GM19452 (cell line): ENCODE results near the gene PKD1L1.
A peak's percentile ranks its signal among the peaks of the same experiment; 100 is the strongest.
"Not testable (repeated sequence)": the region's sequence is repeated elsewhere in the genome, so short reads cannot be mapped to it uniquely, and the experiment has no call there.

ENCODE experiments used
- ATAC-seq: cut with Tn5 transposase; IDR thresholded peaks from one replicate; pipeline ENCODE4 v1.9.1; 2021; ENCODE audit not compliant: unreplicated experiment

Gene PKD1L1

DNA sequence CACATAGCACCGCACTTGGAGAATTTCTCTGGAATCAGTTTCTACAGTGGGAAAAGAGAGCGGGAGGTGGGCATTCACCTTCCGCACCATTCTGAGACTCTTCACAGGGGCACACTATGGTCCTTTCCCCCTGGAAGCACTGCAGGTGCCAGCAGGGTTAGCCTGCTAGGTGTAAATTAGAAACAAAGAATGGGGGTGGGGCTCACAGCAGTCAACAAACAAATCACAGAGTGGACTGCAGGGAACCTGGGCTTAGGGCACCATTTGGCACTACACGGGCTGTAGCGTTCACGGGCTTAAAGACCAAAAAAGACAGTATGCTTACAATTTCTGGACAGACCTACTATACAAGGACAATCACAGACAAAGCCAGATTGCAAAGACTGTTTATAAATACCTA is 8.0 kb upstream of the PKD1L1 start:
- no peak for ATAC-seq

DNA sequence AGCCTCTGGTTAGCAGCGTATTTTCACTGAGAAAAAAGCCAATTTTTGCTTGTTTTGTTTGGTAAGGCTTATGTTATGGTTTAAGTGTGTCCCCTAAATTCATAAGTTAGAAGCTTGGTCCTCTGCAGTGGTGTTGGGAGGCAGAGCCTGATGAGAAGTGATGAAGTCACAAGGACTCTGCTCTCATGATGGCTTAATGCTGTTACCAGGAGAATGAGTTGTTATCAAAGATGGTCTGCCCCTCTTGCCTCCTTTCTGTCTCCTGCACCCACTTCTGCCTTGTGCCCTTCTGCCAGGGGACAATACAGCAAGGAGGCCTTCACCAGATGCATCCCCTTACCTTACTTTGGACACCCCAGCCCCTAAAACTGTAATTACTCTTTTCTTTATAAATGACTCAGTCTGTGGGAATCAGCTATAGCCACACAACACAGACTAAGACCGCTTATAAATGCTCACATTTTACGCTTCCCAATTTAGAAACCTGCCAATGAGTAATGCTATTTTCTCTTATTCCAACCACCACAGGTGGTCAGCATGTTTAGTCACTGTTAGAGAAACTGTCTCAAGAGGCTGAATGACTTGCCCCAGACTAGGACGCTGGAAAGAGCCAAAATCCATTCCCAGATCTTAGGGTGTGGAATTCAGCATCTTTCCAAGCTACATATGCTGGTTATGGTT is 6.1 kb upstream of the PKD1L1 start:
- peak; percentile 40 for ATAC-seq

DNA sequence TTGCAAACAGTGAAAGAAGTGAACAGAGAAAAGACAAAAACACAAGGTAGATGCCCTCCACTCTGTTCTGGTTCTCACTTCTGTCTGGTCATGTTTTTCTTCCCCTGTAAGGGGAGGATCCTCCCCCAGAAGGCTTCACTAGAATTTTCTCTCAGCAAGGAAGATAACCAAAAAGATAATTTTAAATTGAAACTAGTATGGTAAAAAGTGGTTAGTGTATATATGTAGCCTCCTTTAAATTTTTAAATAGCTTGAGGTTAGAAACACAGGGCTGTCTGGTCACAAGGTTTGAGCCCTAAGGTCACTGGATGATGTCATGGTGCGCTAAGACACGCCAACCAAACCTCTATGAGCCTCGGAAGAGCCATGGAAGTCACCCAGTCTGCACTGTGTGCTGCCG is 5.6 kb upstream of the PKD1L1 start:
- peak; percentile 45 for ATAC-seq

DNA sequence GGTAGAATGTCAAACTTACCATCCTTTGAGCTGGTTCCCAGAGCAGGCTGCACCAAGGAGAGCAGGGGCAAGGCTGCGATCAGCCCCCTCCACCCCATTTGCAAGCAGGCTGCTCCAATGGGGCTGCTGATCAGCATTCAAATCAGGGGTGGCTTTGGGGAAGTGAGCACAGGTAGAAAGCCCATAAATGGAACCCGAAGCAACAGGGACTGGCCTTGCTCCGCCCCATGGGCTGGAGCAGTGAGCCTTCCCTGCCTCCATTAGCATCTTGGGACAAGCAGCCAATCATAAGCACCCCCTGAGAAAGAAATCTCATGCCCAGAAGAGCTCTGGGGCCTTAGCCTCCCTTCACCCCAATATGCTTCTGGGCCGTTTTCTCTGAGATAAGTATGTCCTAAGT is 4.0 kb upstream of the PKD1L1 start:
- no peak for ATAC-seq

DNA sequence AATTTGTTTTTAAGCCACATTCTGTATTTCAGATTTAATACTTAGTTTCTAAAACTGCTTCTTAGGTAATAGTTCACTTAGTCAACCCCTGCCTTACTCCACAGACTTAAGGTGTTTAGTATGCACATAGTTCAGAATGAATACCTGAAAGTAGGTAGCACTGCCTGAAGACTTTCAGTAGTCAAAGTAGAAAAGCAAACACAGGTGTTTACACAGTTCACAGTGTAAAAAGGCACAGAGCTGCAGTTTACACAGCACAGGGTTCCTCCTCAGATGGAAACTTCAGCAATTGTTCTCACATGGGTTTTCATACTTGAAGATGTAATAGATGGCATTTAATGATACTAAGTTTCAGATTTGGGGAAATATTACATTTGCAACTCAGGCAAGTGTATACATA is 3.1 kb upstream of the PKD1L1 start:
- ATAC-seq = no peak

DNA sequence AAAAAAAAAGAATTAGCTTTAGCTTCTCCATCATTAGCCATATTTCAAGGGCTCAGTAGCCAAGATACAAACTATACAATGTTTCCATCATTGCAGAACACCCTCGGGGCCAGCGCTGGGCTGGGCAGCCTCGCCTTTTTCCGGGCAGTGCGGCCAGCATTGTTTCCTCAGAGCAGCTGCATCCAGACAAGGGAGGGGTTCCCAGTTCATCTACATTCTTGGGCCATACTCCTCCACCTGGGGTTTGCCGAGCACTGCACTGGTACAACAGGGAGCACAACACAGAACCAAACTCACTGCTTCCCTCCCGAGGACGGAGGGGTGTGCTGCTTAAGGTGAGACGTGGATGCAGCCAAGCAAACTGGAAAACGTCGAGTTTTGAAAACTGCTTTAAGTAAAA is 2.4 kb upstream of the PKD1L1 start:
- ATAC-seq = no peak

DNA sequence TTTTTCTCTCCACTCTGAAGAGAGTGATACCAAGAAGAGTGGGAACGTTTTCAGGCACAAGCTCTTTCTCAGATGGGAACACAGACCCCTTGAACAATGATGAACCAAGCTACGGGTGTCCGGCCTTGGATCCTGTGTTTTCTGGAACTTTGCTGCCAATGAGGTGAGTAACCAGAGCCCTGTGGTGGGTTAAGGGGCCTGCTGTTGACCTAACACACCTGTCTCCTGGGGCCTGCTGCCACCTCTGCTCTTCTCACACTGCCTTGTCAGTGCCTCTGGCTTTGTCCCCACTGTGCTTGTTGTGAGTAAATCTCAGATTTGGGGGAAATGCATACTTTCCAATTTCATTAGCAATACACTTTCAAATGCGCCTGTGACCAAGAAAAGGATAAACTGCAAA is 1.4 kb upstream of the PKD1L1 start:
- ATAC-seq = no peak

DNA sequence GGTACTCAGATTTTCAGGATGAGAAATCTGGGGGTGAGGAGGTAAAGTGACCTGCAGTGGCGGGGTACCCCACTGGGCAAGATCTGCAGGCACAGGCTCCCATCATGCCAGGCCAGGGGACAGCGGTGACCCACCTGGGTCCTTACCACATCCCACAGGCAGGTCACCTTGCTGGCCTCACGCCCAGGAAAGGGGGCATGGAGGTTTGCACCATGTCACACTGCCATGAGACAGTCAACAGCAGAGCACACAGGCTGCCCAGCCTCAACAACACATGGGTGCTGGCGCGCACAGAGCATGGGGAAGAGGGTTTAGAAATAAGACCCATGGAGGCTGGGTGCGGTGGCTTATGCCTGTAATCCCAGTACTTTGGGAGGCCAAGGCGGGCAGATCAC is 914 bp downstream of the PKD1L1 start:
- no peak for ATAC-seq

DNA sequence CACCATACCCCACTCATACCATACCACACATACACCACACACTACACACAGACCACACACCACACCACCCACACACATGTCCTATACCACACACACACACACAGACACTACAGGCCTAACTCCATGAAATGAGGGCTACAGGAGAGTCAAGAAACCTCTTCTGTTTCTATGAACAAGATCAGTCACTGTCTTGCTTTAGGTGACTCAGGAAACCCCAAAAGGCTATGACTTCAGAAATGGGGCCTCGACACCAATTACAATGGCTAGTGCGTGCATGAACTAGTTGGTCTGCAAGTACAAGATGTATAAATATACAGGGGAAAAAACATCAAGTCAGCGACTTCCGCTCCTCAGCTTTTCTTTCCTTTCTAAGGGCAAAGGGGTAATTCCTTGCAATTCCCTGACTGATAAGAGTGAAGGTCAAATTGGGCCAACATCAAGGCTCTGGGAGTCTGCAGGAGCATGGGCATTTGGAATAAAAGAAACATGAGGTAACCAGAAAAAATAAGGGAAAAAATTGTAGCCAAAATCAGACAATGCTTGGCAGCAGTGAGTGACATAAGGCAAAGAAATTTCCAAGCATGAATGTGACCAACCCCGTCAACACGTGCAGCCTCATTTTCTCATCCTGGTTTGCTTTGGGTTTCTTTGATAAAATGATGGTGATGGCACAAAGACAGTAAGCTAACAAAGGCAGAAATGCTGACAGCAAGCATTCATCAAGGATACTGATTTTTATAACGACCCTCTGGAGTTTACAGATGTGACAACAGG is 1.5 kb downstream of the PKD1L1 start:
- no peak for ATAC-seq

DNA sequence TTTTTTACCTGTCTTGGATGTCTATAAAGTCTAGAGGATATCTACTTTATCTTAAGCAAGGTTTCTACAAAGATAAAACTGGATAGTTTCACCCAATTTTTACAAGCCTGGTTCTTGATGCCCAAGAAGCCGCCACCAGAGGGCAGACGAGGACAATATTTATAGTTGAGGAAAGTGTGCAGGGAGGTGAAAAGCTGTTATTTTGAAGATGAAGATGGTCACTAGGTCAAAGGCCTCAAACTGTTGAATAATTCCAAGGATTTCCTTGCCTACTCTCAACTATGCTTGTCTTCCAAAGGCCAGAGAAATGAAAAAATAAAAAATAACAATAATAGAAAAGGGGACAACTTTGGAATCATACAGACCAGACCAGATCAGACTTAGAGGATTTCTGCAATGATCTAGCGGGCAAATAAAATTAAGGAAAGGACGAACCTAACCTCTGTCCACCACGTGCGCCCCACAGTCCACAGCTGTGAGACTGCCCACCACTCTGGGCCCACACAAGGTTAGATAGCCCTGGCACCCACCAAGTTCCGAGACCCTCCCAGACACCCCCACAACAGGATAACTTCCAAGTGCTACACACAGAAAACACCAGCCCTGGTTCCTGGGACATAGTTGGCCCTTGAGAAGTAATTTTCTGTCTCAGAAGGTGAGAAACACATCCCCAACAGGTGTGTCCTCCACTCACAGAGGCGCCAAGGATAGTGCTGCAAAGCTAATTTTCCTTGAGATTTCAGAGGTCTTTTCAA is 2.8 kb downstream of the PKD1L1 start:
- ATAC-seq = peak; percentile 60

DNA sequence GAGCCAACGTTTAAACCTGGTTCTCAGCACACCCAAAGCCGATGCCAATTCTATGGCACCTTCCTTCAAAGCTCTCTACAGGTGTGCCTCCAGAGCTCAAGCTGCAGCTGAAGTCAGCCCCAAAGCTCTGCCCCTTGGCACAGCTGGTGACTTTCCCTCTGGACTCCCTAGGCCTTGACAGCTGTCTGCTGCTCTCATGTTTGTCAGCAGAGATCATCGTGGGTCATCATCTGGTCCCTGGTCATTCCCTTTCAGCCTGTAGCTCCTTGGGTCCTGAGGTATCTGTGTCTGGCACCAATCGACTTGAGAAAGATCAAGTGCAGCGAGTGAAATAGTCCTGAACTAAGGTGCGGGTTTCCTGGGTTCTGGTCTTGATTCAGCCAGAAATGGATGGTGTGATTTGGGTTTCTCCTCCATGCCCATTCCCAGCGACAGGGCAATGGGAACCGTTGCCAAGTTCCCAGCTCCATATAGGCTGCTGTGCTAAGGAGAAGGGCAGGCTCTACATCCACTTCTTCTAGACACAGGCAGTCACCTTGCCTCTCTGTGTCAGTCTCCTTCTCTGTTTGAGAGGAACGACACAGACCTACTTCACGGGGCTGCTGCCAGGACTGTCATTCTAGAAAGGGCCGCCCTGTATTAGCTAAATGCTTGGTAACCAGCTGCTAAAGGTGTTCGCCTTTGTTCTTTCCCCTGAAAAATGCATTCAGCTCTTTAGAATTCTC is 3.6 kb downstream of the PKD1L1 start:
- peak; percentile 19 for ATAC-seq

DNA sequence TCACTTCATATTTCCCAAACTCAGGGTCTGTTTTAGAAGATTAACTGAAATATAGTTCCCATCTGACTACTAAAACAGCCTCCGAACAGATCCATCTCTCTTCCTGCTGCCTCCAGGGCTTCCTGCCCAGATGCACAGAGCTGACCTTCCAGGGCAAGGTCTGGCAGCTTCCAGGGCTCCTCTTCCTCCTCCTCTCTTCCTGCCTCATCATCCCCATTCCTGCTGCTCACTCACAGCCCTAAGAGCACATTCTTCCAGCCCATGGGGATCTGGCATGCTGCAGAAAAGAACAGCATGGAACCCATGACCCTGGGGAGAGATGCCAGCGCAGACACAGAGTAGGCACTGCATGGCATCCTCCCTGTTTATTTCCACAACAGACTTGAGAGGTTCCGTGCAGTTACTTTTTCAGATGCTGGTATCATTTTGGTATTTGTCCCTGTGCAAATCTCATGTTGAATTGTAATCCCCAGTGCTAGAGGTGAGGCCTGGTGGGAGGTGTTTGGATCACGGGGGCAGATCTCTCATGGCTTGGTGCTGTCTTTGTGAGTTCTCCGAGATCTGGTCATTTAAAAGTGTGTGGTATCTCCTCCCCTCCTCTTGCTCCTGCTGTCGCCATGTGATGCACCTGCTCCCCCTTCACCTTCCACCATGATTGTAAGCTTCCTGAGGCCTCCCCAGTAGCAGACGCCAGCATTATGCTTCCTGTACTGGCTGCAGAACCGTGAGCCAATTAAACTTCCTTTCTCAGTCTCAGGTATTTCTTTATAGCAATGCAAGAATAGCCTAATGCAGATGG is 4.4 kb downstream of the PKD1L1 start:
- ATAC-seq = no peak

DNA sequence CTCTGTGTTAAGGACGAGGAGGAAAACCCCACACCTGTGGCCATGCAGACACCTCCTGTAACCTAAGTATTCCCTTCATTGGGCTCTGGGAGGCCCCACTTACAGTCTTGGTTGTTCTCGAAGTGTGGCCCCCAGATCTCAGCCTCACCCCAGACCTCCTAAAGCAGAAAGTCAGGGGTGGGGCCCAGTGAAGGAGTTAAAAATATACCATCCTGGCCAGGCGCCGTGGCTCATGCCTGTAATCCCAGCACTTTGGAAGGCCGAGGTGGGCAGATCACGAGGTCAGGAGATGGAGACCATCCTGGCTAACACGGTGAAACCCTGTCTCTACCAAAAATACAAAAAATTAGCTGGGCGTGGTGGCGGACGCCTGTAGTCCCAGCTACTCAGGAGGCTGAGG is 5.6 kb downstream of the PKD1L1 start:
- not testable (repeated sequence) for ATAC-seq

DNA sequence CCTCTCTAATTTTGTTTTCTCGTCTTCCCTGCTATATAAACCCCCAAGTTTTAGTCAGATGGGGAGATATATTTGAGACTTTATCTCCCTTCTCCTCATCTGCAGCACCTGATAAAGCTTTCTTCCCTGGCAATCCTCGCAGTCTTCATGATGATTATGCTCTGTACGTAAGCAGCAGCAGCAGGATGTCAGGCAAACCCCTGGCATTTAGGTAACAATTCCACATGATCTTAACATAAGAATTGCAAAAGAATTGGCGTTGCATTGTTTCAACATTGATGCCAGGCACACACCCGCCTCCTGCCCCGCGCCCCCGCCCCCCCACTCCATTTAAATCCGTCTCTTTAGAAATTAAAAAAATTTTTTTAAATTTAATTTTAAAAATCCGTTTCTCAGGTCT is 6.1 kb downstream of the PKD1L1 start:
- ATAC-seq = no peak

DNA sequence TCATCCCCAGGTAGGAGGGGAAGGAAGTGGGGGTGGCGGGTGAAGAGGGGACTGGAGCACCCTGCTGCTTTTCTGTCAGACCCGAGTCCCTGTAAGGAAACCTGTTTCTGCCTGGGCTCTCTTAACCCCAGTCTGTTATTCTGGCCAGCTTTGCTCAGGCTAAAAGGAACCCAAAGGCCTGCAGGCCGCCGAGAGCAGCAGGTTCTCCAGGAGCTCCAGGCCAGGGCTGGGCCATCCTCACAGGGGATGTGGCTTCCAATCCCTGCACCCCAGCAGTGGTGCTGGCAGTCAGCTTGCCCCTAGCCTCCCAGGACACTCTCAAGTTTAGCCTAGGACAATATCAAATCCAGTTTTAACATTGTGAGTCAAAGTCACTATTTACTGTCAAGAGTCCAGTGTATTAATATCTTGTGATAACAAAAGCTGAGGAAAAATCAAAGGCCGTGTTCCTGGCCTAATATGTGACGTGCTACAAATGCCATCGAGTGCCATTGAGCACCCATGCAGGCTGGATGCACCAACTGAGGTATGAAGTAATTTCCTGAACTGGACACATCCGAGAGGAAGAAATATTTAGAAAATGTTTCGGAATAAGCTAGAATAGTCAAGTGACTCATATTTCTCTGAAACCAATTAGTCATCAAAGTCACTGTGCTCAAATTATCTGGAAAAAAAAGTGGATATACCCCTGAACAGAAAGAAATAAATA is 7.0 kb downstream of the PKD1L1 start:
- no peak for ATAC-seq

DNA sequence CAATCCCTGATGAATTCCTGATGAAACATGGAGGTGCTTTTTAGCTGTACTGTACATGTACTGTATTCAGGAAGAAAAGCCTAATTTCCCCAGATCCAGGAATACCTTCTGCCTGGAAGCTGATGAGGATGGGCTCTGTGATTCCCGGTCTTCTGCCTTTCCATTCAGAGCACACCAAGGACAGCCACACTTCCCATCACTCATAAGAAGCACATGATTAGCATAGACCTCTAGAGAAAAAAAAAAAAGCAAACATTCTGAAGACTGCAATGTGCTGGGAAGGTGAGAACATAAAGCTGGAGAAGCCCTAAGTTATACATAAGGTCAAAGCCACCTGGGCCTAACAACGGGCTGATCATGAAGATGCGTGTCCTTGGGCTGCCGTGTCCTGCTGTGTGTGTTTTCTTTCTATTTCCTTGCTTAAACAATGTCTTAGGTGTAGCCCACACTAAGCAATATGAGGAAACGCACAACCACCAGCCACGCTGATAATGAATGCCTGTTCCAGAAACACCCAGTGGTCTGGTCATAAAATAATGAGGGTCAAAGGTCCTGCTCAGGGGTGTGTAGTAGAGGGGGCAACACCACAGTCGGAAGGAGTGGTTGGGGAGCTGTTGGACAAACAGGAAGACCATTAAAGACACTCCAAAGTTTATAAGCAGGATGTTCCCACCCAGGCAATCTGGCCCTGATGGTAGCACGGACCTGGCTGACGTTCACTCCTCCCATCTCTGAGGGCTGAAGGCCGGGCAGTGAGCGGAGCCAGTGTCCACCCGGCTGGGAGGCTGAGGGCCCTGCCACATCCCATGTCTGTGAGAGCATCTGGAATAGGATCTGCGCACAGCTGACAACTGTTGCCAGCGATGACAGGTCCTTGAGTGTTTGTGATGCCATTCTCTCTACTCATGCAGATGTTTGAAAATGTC is 7.9 kb downstream of the PKD1L1 start:
- no peak for ATAC-seq

DNA sequence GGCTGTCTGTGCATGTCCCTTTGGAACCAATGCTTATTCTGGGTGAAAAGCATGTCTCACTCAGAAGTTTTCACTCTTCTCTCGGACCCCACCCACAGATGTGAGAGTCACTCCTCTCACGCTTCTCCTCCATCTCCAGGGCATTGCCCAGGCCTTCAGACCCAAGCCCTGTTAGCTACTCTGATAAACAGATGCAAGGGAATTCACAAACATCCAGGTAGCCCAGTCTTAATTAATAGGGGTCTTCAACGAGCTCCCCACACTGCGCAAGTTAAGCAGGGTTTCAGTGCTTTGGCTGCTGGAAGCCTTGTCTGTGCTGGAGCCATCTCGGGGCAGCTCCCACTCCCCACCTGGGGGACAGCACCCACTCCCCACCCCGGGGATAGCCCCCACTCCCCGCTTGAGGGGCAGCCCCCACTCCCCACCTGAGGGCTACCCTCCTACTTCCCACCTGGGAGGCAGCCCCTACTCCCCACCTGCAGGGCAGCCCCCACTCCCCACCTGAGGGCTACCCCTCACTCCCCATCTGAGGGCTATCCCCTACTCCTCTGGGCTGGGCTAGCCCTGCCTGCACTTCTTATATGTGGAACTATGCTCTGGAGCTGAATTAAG is 8.7 kb downstream of the PKD1L1 start:
- no peak for ATAC-seq

DNA sequence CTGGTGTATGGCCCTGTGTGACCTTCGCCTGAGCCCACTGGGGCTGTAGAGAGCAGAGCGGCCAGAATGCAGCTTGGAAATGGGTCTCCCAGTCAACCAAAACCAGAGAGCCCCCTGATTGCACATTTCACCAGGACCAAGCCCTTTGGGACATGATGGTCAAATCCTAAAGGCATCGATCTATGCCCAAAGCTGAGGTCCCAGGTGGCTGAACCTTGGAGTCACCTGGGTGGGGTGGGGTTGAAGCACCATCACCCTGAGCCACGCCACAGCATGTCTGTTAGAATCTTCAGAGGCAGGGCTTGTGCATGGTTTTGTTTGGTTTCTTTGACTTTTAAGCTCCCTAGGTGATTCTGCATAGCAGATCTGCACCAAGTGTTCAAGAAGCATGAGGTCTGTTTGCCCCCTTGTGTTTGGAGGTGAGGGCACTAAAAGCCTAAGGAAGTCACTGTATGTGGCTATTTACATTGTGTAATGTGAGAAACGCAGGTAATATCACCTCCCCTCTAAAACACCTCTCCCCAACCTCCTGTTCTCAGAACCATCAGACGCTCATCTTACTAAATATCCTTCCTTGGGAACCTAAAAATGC is 9.6 kb downstream of the PKD1L1 start:
- ATAC-seq = no peak
